Choroid plexus epithelial cell (primary cell): ENCODE data around the gene GRIK2.

Experiments
- DNase-seq: peaks from one replicate; pipeline ENCODE4 v3.0.0-alpha.2; 2010; ENCODE audit warnings: low read depth
- H3K4me3 ChIP-seq: 2 replicates; pipeline ENCODE4 v1.5.1; 2011; ENCODE audit warnings: low read depth, mild to moderate bottlenecking, control low read depth, low read length, moderate library complexity
- CTCF ChIP-seq: conservative IDR thresholded peaks from 2 replicates; pipeline ENCODE4 v1.5.1; 2011; ENCODE audit warnings: low read depth, mild to moderate bottlenecking, control low read depth, inconsistent platforms, low read length, moderate library complexity

GRIK2 gene

DNA sequence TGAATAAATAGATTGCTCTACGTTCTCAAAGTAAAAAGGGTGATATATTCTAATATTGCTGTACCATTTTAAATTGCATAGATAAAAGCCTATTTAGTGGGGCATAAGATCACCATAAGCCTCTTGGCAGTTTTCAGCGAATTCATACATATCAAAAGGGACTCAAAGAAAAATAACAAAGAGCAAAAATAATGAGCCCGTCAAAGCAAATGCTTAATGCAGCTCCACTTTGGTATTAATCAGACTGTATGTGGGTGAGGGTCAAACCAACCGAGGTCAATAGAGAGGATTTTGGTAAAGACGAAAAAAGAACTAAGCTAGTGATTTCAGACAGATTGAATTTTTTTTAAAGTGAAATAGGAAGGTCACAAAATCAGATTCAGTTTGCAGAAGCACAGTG is 598.8 kb downstream of the GRIK2 start:
- no peak for TF ChIP-seq CTCF

GRCh38 chr6:101994521-101994920 is 601.0 kb downstream of the GRIK2 start:
- H3K4me3 ChIP-seq = no peak overlapping the region
- no peak for DNase-seq
- TF ChIP-seq CTCF = no peak

More for the DNA sequence above, 598.8 kb downstream of the GRIK2 start:
- no peak for DNase-seq
- no peak overlapping the region for H3K4me3 ChIP-seq

DNA sequence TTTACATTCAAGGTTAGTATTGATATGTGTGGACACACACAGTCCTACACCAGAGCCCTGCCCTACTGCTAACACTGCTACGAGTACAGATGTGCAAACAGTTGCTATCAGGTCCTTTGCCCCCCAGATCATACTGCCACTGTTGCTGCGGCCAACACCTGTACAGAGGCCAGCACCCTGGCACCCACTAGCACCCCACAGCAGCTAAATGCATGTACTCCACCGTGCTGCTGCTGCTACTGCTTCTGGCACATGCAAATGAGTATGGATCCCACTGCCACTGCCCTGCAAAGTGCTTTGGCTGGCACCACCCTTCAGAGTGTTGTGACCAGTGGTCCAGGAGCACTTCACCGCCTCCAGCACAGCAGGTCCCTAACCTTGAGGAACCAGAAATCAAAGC is 621.9 kb downstream of the GRIK2 start:
- no peak for TF ChIP-seq CTCF
- H3K4me3 ChIP-seq = no peak overlapping the region
- DNase-seq = no peak

- TF ChIP-seq CTCF = no peak
- DNase-seq = no peak
- no peak overlapping the region for H3K4me3 ChIP-seq
These were observed 628.8 kb downstream of the GRIK2 start for GRCh38 chr6:102022281-102022680.

GRCh38 chr6:102022803-102023202 is 629.3 kb downstream of the GRIK2 start:
- no peak for TF ChIP-seq CTCF
- no peak overlapping the region for H3K4me3 ChIP-seq
- no peak for DNase-seq

- TF ChIP-seq CTCF = no peak
- no peak overlapping the region for H3K4me3 ChIP-seq
- DNase-seq = no peak
These were observed 630.6 kb downstream of the GRIK2 start for GRCh38 chr6:102023977-102024657.

GRCh38 chr6:102026649-102027048 is 633.1 kb downstream of the GRIK2 start:
- no peak overlapping the region for H3K4me3 ChIP-seq
- no peak for TF ChIP-seq CTCF
- DNase-seq = no peak
